Activated T-cell treated with anti-CD3 and anti-CD28 coated beads, Interleukin-2, amount 50 U/mL, for 4 hours (primary cell): ENCODE data around the gene NRBF2. TPM values are rescaled to one million over a fixed set of nuclear protein-coding genes. Genes with fewer than 3 reads are reported as not detected.
A peak's percentile ranks its signal among the peaks of the same experiment; 100 is the strongest.

Experiments used
- ATAC-seq, 2 donors: fragments of 200-7000 bp; cut with Tn5 transposase; one replicate each; pipeline ENCODE4 v1.10.0; 2021
- DNase-seq: peaks from one replicate; pipeline ENCODE4 v3.0.0-alpha.2; 2020
- H3K27me3 Mint-ChIP-seq: one replicate; pipeline ENCODE4 v1.8.0; 2021; ENCODE audit warnings: low read depth, mixed read lengths
- H3K36me3 Mint-ChIP-seq: one replicate; pipeline ENCODE4 v1.8.0; 2022; ENCODE audit warnings: mixed read lengths; ENCODE audit not compliant: insufficient read depth
- H3K4me1 Mint-ChIP-seq: one replicate; pipeline ENCODE4 v1.8.0; 2021; ENCODE audit warnings: low read depth, mixed read lengths
- H3K4me3 Mint-ChIP-seq: one replicate; pipeline ENCODE4 v1.8.0; 2021; ENCODE audit warnings: mild to moderate bottlenecking, moderate library complexity, mixed read lengths
- H3K9me3 Mint-ChIP-seq: one replicate; pipeline ENCODE4 v1.8.0; 2021; ENCODE audit warnings: mixed read lengths
- total RNA-seq, 3 donors: library from RNA; stranded (reverse); gene quantifications; one replicate each; pipeline ENCODE4 v1.2.1, GENCODE V29; 2021

NRBF2 gene
- total RNA-seq, 3 donors from 2014 or later: 21.3 to 23.6 (median 21.6) TPM

DNA sequence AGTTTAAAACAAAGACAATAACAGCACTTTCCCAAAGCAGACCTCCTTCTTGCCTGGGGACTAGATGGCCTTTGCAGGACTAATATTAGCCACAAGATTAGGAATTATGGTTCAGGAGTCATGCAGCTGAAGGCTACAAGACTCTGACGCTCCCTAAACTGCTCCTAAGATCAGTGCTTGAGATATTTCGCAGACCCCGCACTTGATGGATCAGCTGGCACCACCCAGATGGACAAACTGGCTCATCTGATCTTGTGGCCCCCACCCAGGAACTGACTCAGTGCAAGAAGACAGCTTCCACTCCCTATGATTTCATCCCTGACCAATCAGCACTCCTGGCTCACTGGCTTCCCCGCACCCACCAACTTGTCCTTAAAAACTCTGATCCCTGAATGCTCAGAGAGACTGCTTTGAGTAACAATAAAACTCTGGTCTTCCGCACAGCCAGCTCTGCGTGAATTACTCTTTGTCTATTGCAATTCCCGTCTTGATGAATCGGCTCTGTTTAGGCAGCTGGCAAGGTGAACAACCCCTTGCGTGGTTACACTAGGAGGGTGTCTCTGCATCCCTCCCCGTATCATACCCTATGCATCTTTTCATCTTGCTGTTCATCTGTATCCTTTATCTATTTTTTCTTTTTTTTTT is 26.9 kb upstream of the NRBF2 start:
- Mint-ChIP-seq H3K4me3 (no peak overlapping the region), H3K27me3 (peaks cover 22% of the 10 kb centered on the region), H3K4me1 (peaks cover 2% of the 10 kb centered on the region), H3K36me3 (no peaks in the 10 kb centered on the region), H3K9me3 (no peaks in the 10 kb centered on the region)
- DNase-seq (no peak), ATAC-seq (no peak)

DNA sequence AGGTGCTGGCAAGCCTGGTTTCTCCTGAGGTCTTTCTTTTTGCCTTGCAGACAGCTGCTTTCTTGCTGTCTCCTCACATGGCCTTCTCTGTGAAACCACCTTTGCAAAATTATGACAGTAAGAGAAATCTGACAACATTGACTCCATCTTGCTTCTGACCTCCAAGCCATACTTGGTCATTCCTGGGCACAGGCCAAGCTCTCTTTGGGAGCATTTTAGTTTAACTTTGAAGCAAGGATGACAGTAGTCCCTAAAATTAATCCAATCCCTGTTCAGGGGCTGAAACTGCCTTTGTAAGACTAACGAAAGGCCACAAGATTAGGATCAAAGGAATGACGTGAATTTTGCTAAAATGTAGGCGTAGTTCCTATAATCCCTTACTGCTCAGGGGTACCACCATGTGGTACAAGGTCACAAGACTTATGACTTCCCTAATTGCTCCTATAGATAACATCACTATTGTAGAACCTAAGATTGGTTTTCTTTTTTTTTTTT is 25.1 kb upstream of the NRBF2 start:
- ATAC-seq: no peak

DNA sequence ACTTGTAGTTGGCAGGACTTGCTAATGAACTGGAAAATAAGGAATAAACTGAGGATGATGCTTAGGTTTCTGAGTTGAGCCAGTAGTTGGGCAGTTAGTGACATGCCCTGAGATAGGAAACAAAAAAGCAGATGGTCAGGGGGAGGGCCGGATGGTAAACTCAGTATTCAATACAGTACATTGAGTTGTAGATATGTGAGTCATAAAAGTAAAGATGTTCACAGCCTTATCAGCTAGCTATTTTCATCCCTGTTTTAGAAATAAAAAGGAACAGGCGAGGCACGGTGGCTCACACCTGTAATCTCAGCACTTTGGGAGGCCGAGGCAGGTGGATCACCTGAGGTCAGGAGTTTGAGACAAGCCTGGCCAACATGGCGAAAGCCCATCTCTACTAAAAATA is 22.2 kb upstream of the NRBF2 start:
- Mint-ChIP-seq H3K4me1 (no peaks in the 10 kb centered on the region), H3K4me3 (no peak overlapping the region), H3K36me3 (no peaks in the 10 kb centered on the region), H3K27me3 (peaks cover 16% of the 10 kb centered on the region), H3K9me3 (no peaks in the 10 kb centered on the region)
- ATAC-seq (no peak), DNase-seq (no peak)

More for the DNA sequence above, 25.1 kb upstream of the NRBF2 start:
- H3K27me3 Mint-ChIP-seq: peaks cover 22% of the 10 kb centered on the region
- no peaks in the 10 kb centered on the region for H3K9me3 Mint-ChIP-seq
- no peaks in the 10 kb centered on the region for H3K36me3 Mint-ChIP-seq
- H3K4me3 Mint-ChIP-seq: no peak overlapping the region
- H3K4me1 Mint-ChIP-seq: peaks cover 2% of the 10 kb centered on the region
- no peak for DNase-seq

DNA sequence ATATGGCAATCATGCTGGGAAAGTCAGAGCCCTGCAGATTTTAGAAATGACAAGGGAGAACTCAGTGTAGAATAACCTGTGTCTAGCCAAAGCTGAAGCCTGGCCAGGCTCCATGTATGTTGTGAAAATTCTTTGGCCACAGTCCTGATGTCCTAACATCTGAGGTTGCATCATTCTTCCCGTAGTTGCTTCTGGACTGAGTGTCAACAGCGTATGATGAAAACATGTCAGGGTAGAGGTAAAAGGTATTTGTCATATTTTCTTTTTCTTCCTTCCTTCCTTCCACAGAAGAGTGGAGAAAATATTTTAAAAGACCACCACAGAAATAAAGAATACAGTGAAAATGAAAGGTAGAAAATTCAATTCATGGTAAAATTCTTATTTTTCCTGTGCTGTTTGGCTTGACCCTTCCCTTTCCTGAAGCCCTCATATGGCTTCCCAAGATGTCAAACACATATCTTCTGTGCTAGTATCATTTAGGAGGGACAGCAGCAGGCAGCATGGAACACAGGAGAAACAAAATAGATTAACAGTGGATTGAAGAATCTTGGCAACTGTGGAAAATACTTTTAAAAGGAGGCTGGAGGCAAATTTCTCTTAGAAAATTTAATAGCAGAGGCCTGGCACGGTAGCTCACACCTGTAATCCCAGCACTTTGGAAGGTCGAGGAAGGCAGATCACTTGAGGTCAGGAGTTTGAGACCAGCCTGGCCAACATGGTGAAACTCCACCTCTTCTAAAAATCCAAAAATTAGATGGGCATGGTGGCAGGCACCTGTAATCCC is 18.9 kb upstream of the NRBF2 start:
- Mint-ChIP-seq H3K4me1 (no peaks in the 10 kb centered on the region), H3K4me3 (no peak overlapping the region), H3K27me3 (no peaks in the 10 kb centered on the region), H3K9me3 (no peaks in the 10 kb centered on the region), H3K36me3 (no peaks in the 10 kb centered on the region)
- DNase-seq (no peak), ATAC-seq (no peak)

DNA sequence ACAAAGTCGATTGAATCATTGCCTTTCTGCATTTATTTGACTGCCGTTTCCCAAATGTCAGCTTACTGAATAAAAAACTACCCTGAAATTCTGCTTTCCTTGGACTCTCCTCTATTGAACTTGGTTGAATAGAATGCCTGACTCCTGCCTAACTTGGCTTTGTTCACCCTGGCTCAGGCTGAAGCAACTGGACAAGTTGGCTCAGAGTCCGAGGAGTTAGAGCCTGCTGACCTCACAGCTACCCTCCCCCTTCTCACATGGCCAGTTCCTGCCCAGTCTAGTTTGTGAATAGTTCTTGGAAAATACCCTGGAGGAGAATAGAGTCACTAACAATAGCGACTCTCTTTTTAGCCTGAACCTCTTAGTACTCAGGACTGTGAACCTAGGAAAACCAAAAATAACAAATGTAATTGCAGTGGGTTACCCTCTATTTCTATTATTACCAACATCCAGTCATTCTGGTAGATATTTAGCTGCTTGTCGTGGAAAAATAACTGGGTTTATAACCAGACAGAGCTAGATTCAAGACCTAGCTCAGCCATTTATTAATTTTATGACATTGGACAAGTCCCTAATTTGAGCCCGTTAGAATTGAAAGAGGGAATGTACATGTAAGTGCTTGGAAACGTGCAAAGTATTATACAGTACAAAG is 17.3 kb upstream of the NRBF2 start:
- no peaks in the 10 kb centered on the region for H3K4me1 Mint-ChIP-seq
- H3K9me3 Mint-ChIP-seq: no peaks in the 10 kb centered on the region

DNA sequence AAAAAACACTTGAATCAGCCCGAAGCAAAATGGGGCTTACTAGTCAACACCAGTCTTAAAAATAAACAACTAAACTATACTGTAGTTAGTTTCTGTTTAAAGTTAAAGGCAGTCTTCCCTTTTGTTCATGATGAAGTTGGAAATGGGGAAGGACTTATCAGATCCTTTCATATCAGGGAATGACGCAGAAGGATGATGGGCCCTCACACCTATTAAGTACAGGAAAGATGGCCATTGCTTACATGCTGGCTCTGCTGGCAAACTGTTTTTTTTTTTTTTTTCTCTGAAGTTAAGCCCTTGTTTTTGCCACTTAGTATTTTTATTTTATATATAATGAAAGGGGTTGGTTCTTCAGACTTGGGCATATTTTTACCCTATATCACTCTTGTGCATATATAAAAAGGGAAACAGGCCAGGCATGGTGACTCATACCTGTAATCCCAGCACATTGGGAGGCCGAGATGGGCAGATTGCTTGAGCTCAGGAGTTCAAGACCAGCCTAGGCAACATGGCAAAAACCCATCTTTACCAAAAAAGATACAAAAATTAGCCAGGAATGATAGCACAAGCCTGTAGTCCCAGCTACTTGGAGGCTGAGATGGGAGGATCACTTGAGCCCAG is 16.6 kb upstream of the NRBF2 start:
- Mint-ChIP-seq H3K36me3 (no peaks in the 10 kb centered on the region), H3K4me3 (no peak overlapping the region), H3K4me1 (no peaks in the 10 kb centered on the region), H3K9me3 (no peaks in the 10 kb centered on the region), H3K27me3 (no peaks in the 10 kb centered on the region)
- ATAC-seq (no peak), DNase-seq (no peak)

More for the DNA sequence above, 17.3 kb upstream of the NRBF2 start:
- Mint-ChIP-seq H3K36me3 (no peaks in the 10 kb centered on the region), H3K4me3 (no peak overlapping the region), H3K27me3 (no peaks in the 10 kb centered on the region)
- no peak for DNase-seq
- no peak for ATAC-seq

DNA sequence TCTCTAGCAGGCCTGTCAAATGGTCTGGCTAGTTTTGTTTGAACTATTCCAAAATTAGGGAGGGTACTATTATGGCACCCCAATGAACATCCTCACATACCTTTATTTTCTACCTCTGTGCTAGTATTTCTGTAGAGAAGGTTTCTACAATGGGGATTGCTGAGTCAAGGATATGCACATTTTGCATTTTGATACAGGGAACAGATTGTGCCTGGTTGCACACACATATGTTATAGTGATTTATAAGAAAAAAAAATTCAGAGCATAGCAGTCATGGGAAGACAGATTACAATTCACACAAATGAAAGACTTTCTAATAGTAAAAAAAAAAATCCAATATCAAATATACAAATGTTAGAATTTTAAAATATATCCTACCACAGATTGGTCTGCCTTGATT is 14.1 kb upstream of the NRBF2 start:
- Mint-ChIP-seq H3K36me3 (no peaks in the 10 kb centered on the region), H3K9me3 (no peaks in the 10 kb centered on the region), H3K4me1 (no peaks in the 10 kb centered on the region), H3K27me3 (no peaks in the 10 kb centered on the region), H3K4me3 (no peak overlapping the region)
- DNase-seq (no peak), ATAC-seq (no peak)

DNA sequence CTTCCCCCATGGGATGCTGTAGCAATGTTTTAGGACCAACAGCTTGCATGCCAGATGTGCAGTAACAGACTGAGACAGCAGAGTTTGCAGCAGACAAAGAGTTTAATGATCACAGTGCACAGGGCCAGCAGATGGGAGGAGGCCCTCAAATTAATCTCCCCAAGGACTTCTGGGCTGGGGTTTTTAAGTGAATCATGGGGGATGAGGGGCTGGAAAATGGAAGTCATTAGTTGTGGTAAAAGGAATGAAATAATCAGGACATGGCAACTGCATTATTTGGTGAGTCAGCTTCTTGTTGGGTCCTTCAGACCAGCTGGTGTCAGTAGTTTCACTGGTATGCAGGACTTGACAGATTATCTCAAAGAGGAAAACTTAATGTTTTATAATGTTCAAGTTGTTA is 12.6 kb upstream of the NRBF2 start:
- Mint-ChIP-seq H3K9me3 (no peaks in the 10 kb centered on the region), H3K4me1 (no peaks in the 10 kb centered on the region), H3K4me3 (no peak overlapping the region), H3K36me3 (no peaks in the 10 kb centered on the region), H3K27me3 (no peaks in the 10 kb centered on the region)
- ATAC-seq: no peak
- no peak for DNase-seq

DNA sequence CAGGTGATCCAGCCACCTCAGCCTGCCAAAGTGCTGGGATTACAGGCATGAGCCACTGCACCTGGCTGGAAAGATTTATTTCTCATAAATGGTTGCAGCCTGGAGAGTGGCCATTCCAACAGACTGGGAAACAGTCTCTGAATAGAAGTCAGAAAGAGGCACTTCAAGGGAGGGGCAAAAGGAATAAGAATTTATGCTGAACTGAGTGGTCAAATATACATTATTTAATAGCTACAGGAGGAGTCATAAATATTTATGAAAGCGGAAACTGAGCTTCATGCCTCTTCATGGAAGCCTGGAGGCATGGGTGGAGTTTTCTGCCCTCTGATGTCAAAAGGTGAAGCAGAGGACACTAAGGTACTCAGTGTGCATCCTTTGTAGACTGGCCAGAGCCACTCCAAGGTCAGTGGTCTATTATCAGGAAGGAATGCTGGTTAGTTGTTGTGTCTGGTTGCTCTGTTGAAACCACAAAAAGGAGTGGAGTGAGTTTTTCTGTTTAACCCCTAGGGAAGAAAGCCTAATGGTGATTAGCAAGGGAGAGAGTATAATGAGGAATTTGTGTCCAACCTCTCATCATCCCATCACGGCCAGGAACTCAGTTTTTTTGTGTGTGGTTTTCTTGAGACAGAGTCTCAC is 9.3 kb upstream of the NRBF2 start:
- Mint-ChIP-seq H3K4me1 (no peaks in the 10 kb centered on the region), H3K4me3 (no peak overlapping the region), H3K36me3 (no peaks in the 10 kb centered on the region), H3K9me3 (no peaks in the 10 kb centered on the region), H3K27me3 (peaks cover under 1% of the 10 kb centered on the region)
- DNase-seq (no peak), ATAC-seq (no peak)

DNA sequence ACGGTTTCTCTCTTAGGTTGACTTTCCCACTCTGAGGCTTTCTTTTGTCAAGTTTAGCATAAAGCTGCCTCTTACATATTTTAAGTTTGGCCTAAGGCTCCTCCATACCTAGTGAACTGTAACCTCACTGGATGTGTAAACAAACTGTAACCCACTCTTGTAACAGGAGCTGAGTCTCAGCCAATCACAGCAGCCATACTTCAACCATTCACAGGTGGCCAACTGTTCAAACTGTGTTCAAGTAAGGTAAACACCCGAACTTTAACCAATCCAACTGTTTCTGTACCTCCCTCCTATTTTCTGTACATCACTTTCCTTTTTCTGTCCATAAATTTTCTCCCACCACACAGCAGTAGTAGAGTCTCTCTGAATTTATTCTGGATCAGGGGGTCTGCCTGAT is 7.7 kb upstream of the NRBF2 start:
- H3K36me3 Mint-ChIP-seq: no peaks in the 10 kb centered on the region
- no peak overlapping the region for H3K4me3 Mint-ChIP-seq
- DNase-seq: no peak
- H3K4me1 Mint-ChIP-seq: no peaks in the 10 kb centered on the region
- H3K9me3 Mint-ChIP-seq: no peaks in the 10 kb centered on the region
- no peak for ATAC-seq
- H3K27me3 Mint-ChIP-seq: peaks cover 3% of the 10 kb centered on the region

DNA sequence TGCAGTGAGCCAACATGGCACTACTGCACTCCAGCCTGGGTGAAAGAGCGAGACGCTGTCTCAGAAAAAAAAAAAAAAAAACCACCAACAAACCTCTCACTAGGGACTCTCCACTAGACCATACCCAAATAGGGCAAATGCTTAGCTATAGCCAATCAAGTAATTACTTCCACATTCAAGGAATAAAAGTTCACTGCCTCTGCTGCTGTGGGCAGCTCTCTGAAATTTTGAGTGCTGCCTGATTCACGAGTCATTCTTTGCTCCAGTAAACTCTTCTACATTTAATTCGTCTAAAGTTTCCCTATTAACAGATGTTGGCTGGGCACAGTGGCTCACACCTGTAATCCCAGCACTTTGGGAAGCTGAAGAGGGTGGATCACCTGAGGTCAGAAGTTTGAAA is 4.7 kb upstream of the NRBF2 start:
- Mint-ChIP-seq H3K9me3 (peaks cover 10% of the 10 kb centered on the region), H3K4me3 (no peak overlapping the region), H3K4me1 (peaks cover 7% of the 10 kb centered on the region), H3K27me3 (peaks cover 3% of the 10 kb centered on the region), H3K36me3 (no peaks in the 10 kb centered on the region)
- no peak for DNase-seq
- no peak for ATAC-seq

DNA sequence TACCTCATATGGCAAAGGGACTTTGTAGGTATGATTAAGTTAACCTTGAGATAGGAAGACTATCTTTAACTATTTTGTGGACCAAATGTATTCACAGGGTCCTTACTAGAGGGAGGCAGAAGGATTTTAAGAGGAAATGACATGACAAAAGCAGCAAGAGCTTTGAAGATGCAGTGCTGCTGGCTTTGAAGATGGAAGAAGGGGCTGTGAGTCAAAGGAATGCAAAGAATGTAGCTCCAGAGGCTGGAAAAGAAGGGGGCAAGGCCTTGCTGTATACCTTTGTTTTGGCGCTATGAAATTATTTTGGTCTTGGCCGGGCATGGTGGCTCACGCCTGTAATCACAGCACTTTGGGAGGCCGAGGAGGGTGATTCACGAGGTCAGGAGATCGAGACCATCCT is 3.2 kb upstream of the NRBF2 start:
- no peak for ATAC-seq
- Mint-ChIP-seq H3K27me3 (peaks cover 3% of the 10 kb centered on the region), H3K4me1 (peaks cover 15% of the 10 kb centered on the region), H3K4me3 (no peak overlapping the region), H3K36me3 (no peaks in the 10 kb centered on the region), H3K9me3 (peaks cover 10% of the 10 kb centered on the region)
- no peak for DNase-seq

DNA sequence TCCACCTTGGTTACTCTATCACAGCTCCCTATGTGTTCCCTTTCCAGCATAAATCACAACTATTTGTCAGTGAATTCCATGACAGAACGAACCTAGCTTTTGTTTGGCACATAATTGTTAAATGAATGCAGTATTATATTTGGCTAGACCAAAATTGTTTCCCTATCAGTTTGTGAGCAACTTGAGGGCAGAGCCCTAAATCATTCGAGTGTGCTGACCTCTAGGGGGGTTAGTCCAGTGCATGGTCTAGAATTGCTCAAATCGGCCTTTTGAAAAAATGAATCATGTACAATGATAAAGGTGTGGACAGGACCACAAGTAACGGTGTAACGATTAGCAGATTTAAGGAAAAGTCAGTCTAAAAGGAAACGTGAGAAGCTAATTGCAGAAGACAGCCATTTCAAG is 475 bp upstream of the NRBF2 start:
- Mint-ChIP-seq H3K9me3 (peaks cover 10% of the 10 kb centered on the region), H3K36me3 (peaks cover 2% of the 10 kb centered on the region), H3K27me3 (peaks cover 3% of the 10 kb centered on the region), H3K4me3 (peak overlapping the region; percentile 90), H3K4me1 (peaks cover 38% of the 10 kb centered on the region)
- no peak for ATAC-seq
- DNase-seq: no peak
